KMS-11 (cell line): ENCODE data around the gene MRPL38.
"Not testable (repeated sequence)": the region's sequence is repeated elsewhere in the genome, so short reads cannot be mapped to it uniquely, and the experiment has no call there.

Experiments used
- H2AFZ ChIP-seq: fragments of 200-600 bp; sonication (generic); 2 replicates; pipeline ENCODE4 v1.6.1; 2016; ENCODE audit warnings: antibody characterized with exemption, mixed run types, low read depth
- H3K27ac ChIP-seq: fragments of 200-600 bp; sonication (generic); 2 replicates; pipeline ENCODE4 v1.6.1; 2016; ENCODE audit warnings: mild to moderate bottlenecking, mixed run types
- H3K27me3 ChIP-seq: fragments of 200-600 bp; sonication (generic); 2 replicates; pipeline ENCODE4 v1.6.1; 2017; ENCODE audit warnings: mild to moderate bottlenecking, low read depth, mixed run types, moderate library complexity; ENCODE audit not compliant: insufficient read depth
- H3K36me3 ChIP-seq: fragments of 200-600 bp; sonication (generic); 2 replicates; pipeline ENCODE4 v1.6.1; 2017; ENCODE audit warnings: mild to moderate bottlenecking, mixed run types; ENCODE audit not compliant: insufficient read depth
- H3K4me1 ChIP-seq: fragments of 200-600 bp; sonication (generic); 2 replicates; pipeline ENCODE4 v1.6.1; 2016; ENCODE audit warnings: mild to moderate bottlenecking, low read depth, mixed run types; ENCODE audit not compliant: poor library complexity, severe bottlenecking
- H3K4me2 ChIP-seq: fragments of 200-600 bp; sonication (generic); 2 replicates; pipeline ENCODE4 v1.7.0; 2016; ENCODE audit warnings: mild to moderate bottlenecking, mixed run types
- H3K4me3 ChIP-seq: fragments of 200-600 bp; sonication (generic); IDR thresholded peaks from 2 replicates; pipeline ENCODE4 v1.6.1; 2017; ENCODE audit warnings: low read depth, low read length, mixed read lengths; ENCODE audit not compliant: insufficient read depth
- H3K79me2 ChIP-seq: fragments of 200-600 bp; sonication (generic); 2 replicates; pipeline ENCODE4 v1.6.1; 2016; ENCODE audit warnings: low read depth, mixed run types; ENCODE audit not compliant: insufficient read depth
- H3K9ac ChIP-seq: fragments of 200-600 bp; sonication (generic); 2 replicates; pipeline ENCODE4 v1.6.1; 2016; ENCODE audit warnings: mild to moderate bottlenecking, mixed run types
- H4K20me1 ChIP-seq: fragments of 200-600 bp; sonication (generic); 2 replicates; pipeline ENCODE4 v1.6.1; 2016; ENCODE audit warnings: mild to moderate bottlenecking, mixed run types; ENCODE audit not compliant: insufficient read depth
- TF ChIP-seq, protein P1 (sequence below): fragments of 200-600 bp; sonication (generic); conservative IDR thresholded peaks from 2 replicates; pipeline ENCODE4 v1.6.1; 2017; ENCODE audit warnings: low read depth, mild to moderate bottlenecking, antibody characterized with exemption, low read length, moderate library complexity, mixed read lengths

Gene MRPL38

DNA sequence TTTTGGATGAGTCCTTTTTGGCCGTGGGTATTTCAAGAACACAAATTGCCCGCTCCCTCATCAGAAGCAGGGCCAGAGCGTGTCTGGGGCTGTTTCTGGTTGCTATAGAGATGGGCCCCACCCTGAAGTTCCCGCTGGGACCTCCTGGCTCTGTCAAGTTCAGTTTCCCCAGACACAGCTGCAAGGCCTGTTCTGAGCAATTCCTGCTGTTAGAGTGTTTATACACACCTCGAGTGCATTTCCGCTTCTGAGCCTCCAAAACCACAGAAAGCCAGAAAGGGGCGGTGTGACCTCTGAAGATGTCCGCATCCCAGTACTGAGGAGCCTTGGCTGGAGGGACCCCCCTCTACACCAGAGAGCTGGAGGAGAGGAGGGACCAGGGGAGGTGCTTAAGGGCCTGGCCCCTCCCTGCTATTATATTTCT, 40.2 kb downstream of the MRPL38 start:
- Histone ChIP-seq H3K27me3 (no peaks in the 10 kb centered on the region), H3K4me3 (no peak overlapping the region), H3K9ac (peak overlapping the region; percentile 74), H4K20me1 (no peaks in the 10 kb centered on the region), H3K36me3 (no peaks in the 10 kb centered on the region), H3K79me2 (no peaks in the 10 kb centered on the region), H2AFZ (peak overlapping the region; percentile 39; the same call in 1 of the 2 replicates), H3K4me1 (peaks cover 57% of the 10 kb centered on the region), H3K4me2 (peak overlapping the region; percentile 64), H3K27ac (peak overlapping the region; percentile 96)
- TF ChIP-seq, protein P1, sequence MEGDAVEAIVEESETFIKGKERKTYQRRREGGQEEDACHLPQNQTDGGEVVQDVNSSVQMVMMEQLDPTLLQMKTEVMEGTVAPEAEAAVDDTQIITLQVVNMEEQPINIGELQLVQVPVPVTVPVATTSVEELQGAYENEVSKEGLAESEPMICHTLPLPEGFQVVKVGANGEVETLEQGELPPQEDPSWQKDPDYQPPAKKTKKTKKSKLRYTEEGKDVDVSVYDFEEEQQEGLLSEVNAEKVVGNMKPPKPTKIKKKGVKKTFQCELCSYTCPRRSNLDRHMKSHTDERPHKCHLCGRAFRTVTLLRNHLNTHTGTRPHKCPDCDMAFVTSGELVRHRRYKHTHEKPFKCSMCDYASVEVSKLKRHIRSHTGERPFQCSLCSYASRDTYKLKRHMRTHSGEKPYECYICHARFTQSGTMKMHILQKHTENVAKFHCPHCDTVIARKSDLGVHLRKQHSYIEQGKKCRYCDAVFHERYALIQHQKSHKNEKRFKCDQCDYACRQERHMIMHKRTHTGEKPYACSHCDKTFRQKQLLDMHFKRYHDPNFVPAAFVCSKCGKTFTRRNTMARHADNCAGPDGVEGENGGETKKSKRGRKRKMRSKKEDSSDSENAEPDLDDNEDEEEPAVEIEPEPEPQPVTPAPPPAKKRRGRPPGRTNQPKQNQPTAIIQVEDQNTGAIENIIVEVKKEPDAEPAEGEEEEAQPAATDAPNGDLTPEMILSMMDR = no peak

DNA sequence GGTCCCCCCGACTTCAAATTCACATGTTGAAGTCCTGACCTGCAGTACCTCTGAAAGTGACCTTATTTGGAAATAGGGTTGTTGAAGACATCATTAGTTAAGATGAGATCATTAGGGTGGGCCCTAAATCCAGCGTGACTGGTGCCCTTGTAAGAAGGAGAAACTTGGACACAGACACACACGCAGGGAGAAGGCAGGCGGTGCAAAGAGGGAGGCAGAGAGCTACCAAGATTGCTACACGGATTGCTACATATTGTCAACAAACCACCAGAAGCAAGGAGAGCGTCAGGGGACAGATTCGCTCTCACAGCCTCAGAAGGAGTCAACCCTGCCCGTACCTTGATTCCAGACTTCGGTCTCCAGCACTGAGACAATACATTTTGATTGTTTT, 42.8 kb downstream of the MRPL38 start:
- peaks cover 56% of the 10 kb centered on the region for H3K4me1 ChIP-seq
- no peaks in the 10 kb centered on the region for H3K79me2 ChIP-seq
- no peaks in the 10 kb centered on the region for H4K20me1 ChIP-seq
- H3K27me3 ChIP-seq = no peaks in the 10 kb centered on the region
- TF ChIP-seq, protein P1 = no peak
- peak overlapping the region; percentile 34; the same call in 1 of the 2 replicates for H2AFZ ChIP-seq
- no peak overlapping the region for H3K4me3 ChIP-seq
- no peak overlapping the region for H3K4me2 ChIP-seq
- H3K36me3 ChIP-seq = no peaks in the 10 kb centered on the region
- H3K27ac ChIP-seq = peak overlapping the region; percentile 12; the same call in 1 of the 2 replicates
- H3K9ac ChIP-seq = no peak overlapping the region

DNA sequence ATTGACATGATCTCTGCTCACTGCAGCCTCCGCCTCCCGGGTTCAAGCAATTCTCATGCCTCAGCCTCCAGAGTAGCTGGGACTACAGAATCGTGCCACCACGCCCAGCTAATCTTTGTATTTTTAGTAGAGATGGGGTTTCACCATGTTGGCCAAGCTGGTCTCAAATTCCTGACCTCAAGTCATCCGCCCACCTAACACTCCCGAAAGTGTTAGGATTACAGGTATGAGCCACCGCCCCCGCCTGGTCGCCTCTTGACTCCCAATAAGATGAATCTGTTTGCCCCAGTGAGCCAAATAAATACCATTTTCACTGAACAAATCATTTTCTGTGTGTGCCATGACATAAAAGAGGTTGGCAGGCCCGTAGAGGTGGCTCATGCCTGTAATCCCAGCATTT, 45.3 kb downstream of the MRPL38 start:
- H3K4me1 ChIP-seq = peaks cover 42% of the 10 kb centered on the region
- not testable (repeated sequence) for H3K79me2 ChIP-seq, H3K4me2 ChIP-seq, H3K4me3 ChIP-seq, H3K36me3 ChIP-seq, H3K27me3 ChIP-seq, H4K20me1 ChIP-seq, H2AFZ ChIP-seq, H3K9ac ChIP-seq, H3K27ac ChIP-seq

DNA sequence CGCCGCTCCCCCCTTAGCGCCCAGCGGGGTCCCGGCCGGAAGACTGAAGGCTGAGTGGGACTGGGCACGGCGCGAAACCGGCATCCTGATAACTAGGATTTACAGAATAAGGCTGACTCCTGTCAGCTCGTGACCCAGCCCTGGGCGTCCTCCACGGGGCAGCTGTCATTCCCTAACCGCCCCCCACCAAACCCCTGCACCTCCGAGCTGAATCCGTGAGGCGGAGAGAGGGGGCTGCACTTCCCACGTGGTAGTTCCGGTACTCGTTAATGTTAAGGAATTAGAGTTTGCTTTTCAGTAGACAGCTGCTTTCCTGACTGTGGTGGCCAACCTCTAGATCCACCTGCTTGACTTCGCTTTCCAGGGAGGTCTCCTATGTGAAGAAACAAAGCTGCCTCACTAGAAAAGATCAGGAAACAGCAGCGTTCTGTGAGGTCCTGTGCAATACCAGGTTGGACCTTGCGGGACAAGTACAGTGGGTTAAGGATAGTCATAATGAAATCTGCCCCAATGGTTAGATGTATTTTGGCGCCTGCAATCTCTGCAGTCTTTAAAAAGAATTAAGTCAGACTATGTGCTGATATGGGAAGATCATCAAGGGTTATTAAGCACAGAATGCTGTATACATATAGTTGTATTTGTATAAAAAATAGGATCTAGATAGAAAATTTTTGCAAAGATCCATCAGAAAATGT, 48.5 kb downstream of the MRPL38 start:
- peak overlapping the region; percentile 73 for H2AFZ ChIP-seq
- peak overlapping the region; percentile 79 for H3K27ac ChIP-seq
- TF ChIP-seq, protein P1 = no peak; the same call in none of the 2 replicates
- peak overlapping the region; percentile 79 for H3K9ac ChIP-seq
- H3K79me2 ChIP-seq = peaks cover 7% of the 10 kb centered on the region; the same call in 1 of the 2 replicates
- no peak overlapping the region for H3K4me3 ChIP-seq
- H3K4me2 ChIP-seq = peak overlapping the region; percentile 93
- H3K27me3 ChIP-seq = no peaks in the 10 kb centered on the region
- H4K20me1 ChIP-seq = no peaks in the 10 kb centered on the region
- peaks cover 19% of the 10 kb centered on the region for H3K4me1 ChIP-seq
- no peaks in the 10 kb centered on the region for H3K36me3 ChIP-seq
